ENCODE results near the gene DUSP19. TPM values are rescaled to one million over a fixed set of nuclear protein-coding genes. Genes with fewer than 3 reads are reported as not detected.
"Not testable (repeated sequence)": the region's sequence is repeated elsewhere in the genome, so short reads cannot be mapped to it uniquely, and the experiment has no call there.

DUSP19 gene
- polyA plus RNA-seq (ENCODE audit: insufficient read length in 3 of 3): 1 to 10 TPM; 4.2 to 5.5 (median 4.2) TPM
- long read RNA-seq, donor 1, full-length matches to known transcripts: 2 of 2 reads
- long read RNA-seq, donor 1, partial matches to known transcripts: 0 of 2 reads
- long read RNA-seq, donor 1, other reads (novel, unspliced or antisense): 0 of 2 reads
- long read RNA-seq, donor 2, full-length matches to known transcripts: 3 of 3 reads
- long read RNA-seq, donor 2, partial matches to known transcripts: 0 of 3 reads
- long read RNA-seq, donor 2, other reads (novel, unspliced or antisense): 0 of 3 reads
- long read RNA-seq, donor 3: 0 reads
- long read RNA-seq, donor 4, full-length matches to known transcripts: 2 of 2 reads
- long read RNA-seq, donor 4, partial matches to known transcripts: 0 of 2 reads
- long read RNA-seq, donor 4, other reads (novel, unspliced or antisense): 0 of 2 reads
- long read RNA-seq, donor 5: 0 reads
- long read RNA-seq, donor 6, full-length matches to known transcripts: 2 of 2 reads
- long read RNA-seq, donor 6, partial matches to known transcripts: 0 of 2 reads
- long read RNA-seq, donor 6, other reads (novel, unspliced or antisense): 0 of 2 reads
- long read RNA-seq, donor 7, full-length matches to known transcripts: 2 of 2 reads
- long read RNA-seq, donor 7, partial matches to known transcripts: 0 of 2 reads
- long read RNA-seq, donor 7, other reads (novel, unspliced or antisense): 0 of 2 reads
- long read RNA-seq, donor 8, full-length matches to known transcripts: 1 of 1 reads
- long read RNA-seq, donor 8, partial matches to known transcripts: 0 of 1 reads
- long read RNA-seq, donor 8, other reads (novel, unspliced or antisense): 0 of 1 reads
- long read RNA-seq, donor 9, full-length matches to known transcripts: 3 of 3 reads
- long read RNA-seq, donor 9, partial matches to known transcripts: 0 of 3 reads
- long read RNA-seq, donor 9, other reads (novel, unspliced or antisense): 0 of 3 reads
- long read RNA-seq, donor 10, full-length matches to known transcripts: 2 of 2 reads
- long read RNA-seq, donor 10, partial matches to known transcripts: 0 of 2 reads
- long read RNA-seq, donor 10, other reads (novel, unspliced or antisense): 0 of 2 reads
- long read RNA-seq, donor 11: 0 reads
- long read RNA-seq, donor 12, full-length matches to known transcripts: 3 of 3 reads
- long read RNA-seq, donor 12, partial matches to known transcripts: 0 of 3 reads
- long read RNA-seq, donor 12, other reads (novel, unspliced or antisense): 0 of 3 reads
- long read RNA-seq, donor 13: 0 reads
- long read RNA-seq, donor 14: 0 reads
- long read RNA-seq, donor 15, full-length matches to known transcripts: 2 of 2 reads
- long read RNA-seq, donor 15, partial matches to known transcripts: 0 of 2 reads
- long read RNA-seq, donor 15, other reads (novel, unspliced or antisense): 0 of 2 reads
- long read RNA-seq, donor 16, partial matches to known transcripts: 0 of 1 reads
- long read RNA-seq, donor 16, other reads (novel, unspliced or antisense): 0 of 1 reads

GRCh38 chr2:183078464-183079138, at the start of gene DUSP19:
Gene DUSP19, plus strand, starts transcription at chr2:183078747. Its CDS starts 187 bp downstream, at chr2:183078934.
- DNase-seq: peak; percentile 97

DNA sequence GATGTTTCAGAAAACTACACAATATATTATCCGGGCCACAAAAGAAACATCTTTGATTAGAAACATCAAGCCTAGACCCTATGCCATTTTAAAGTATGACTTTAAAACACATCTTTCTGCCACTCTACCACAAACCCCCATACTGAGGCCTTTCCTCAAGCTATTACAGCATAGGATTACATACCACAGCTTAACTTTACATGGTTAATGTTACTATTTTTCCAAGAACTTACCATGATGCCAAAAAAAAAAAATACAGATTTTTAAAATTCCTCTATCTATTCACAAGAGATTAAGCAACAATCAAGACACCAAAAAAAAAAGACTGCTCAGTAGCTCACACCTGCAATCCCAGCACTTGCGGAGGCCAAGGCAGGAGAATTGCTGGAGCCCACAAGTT, 49.3 kb upstream of the DUSP19 start:
- no peak for DNase-seq

DNA sequence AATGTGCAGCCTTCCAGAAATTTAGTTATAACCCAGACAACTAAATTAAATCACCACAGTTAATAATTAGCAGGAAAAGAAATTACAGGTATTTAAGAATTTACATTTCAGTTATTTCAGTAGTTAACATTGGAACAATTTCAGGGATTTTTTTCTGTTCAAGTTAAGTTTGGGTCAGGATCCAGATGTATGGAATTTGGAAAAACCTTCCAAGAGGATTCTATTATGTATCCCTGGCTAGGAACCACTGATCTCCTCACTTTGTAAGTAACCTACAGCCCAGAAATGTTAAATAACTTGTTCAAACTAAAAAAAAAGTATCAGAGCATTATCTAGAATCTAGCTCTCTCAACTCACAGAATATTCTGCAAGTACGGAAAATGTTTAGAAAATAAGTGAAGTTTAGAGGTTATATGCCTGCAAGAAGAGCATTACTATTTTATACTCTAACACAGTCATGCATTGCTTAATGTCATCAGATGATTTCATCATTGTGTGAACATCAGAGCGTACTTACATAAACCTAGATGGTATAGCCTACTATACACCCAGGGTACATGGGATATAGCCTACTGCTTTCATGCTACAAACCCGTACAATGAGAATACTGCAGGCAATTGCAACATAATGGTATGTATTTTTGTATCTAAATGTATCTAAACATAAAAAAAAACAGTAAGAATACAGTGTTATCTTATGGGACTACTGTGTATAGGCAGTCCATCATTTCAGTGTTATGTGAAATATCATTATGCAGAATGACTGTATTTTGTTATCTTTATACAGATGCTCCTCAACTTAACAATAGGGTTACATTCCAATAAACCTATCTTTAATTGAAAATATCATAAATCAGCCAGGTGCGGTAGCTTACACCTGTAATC, 46.4 kb upstream of the DUSP19 start:
- DNase-seq: no peak

- no peak for DNase-seq
Measured at GRCh38 chr2:183033951-183034350, 44.6 kb upstream of the DUSP19 start.

GRCh38 chr2:183034806-183035205, 43.7 kb upstream of the DUSP19 start:
- DNase-seq: no peak

- DNase-seq: no peak
Measured at GRCh38 chr2:183035298-183035953, 43.1 kb upstream of the DUSP19 start.

GRCh38 chr2:183035954-183036669, 42.4 kb upstream of the DUSP19 start:
- no peak for DNase-seq

DNA sequence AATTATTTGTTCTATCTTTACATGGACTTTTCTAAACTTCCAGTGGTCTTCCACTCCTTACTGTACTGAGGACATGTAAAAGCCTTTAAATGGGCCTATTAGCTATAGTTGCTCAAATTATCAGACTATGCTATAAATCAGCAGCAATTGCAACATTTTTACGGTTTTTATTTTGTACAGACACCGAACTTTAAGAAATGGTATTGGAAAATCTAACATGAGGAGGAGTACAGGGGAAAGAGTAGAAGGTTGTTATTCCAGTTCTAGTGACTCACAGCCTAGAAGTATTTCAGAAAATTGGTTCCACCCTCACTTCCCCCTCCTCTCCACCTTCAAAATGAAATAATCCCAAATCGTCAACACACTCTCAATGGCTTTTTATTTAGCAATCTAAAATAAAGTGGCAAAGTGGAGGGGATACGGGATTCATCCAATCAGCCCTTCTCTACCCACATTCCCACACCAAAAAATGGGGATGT, 41.4 kb upstream of the DUSP19 start:
- DNase-seq: no peak

DNA sequence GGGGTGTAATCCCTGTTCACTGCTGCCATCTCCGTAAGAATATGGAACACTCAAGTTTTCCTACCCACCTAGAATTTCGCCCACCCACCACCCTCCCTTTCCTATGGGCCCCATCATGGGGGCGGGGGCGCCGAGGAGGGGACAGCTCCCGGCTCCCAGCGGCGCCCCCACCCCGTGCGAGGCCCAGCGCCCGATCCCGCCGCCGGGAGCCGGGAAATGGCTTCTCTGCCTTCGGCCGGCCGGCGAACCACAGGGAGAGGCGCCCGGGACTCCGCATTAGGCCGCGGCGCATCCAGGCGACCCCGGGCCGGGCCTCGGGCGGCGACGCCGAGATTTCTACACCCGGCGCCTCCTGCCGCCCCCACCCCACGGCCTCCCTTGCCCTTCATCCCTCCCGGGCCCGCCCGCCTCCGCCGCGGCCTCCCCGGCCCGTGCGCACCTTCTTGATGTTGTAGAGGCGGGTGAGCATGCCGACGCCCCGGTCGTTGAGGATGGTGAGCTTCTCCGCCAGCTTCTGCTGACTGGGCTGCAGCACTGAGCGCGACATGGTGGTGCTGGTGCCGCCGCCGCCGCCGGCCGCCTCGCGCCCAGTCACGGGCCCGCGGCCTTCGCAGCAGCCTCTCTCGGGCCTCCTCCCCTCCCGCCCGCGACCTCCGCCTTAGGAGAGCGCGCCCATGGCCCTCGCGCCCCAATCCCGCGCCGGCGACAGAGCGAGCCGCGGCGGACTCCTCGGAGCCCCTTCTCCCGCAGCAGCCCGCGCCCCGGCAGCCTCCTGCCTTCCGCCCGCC, 40.8 kb upstream of the DUSP19 start:
- peak; percentile 48 for DNase-seq

GRCh38 chr2:183038341-183039300, 39.9 kb upstream of the DUSP19 start, which contains the start of gene NCKAP1:
Gene NCKAP1, minus strand, starts transcription at chr2:183038457. Its CDS starts 358 bp downstream, at chr2:183038099.
- peak; percentile 89 for DNase-seq

DNA sequence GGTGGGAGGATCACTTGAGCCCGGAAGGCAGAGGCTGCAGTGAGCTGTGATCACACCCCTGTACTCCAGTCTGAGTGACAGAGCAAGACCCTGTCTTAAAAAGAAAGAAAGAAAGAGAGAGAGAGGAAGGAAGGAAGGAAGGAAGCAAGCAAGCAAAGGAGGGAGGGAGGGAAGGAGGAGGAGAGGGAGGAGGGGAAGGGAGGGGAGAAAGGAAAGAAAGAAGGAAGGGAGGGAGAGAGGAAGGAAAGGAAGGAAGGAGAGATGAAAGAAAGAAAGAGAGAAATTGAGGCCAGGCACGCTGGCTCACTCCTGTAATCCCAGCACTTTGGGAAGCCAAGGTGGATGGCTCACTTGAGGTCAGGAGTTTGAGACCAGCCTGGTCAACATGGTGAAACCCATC, 37.9 kb upstream of the DUSP19 start:
- DNase-seq: no peak

- DNase-seq: not testable (repeated sequence)
Measured at GRCh38 chr2:183043580-183043979, 35.0 kb upstream of the DUSP19 start.

DNA sequence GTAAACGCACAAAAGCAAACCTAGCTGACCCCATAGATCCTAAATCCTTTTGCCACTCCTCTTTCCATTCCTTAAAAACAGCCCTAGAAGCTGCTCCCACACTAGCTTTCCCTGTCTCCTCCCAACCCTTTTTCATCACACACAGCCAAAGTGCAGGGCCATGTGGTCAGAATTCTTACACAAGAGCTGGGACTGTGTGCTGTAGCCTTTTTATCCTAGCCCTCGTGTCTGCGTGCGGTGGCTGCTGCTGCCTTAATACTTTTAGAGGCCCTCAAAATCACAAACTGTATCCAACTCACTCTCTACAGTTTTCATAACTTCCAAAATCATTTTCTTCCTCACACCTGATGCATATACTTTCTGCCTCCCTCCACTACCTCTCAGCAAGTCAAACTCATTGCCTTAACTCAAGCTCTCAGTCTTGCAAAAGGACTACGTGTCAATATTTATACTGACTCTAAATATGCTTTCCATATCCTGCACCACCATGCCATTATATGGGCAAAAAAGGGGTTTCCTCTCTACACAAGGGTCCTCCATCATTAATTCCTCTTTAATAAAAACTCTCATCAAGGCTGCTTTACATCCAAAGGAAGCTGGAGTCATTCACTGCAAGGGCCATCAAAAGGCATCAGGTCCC, 30.9 kb upstream of the DUSP19 start:
- DNase-seq: not testable (repeated sequence)

GRCh38 chr2:183049420-183049819, 29.1 kb upstream of the DUSP19 start:
- no peak for DNase-seq

- DNase-seq: no peak
Measured at GRCh38 chr2:183057333-183057985, 21.1 kb upstream of the DUSP19 start.
